Choroid plexus epithelial cell (primary cell): ENCODE data around the gene ZSCAN5A.
"Not testable (repeated sequence)": the region's sequence is repeated elsewhere in the genome, so short reads cannot be mapped to it uniquely, and the experiment has no call there.

Experiments
- DNase-seq: peaks from one replicate; pipeline ENCODE4 v3.0.0-alpha.2; 2010; ENCODE audit warnings: low read depth
- H3K4me3 ChIP-seq: 2 replicates; pipeline ENCODE4 v1.5.1; 2011; ENCODE audit warnings: low read depth, mild to moderate bottlenecking, control low read depth, low read length, moderate library complexity
- TF ChIP-seq, protein P1 (sequence below): conservative IDR thresholded peaks from 2 replicates; pipeline ENCODE4 v1.5.1; 2011; ENCODE audit warnings: low read depth, mild to moderate bottlenecking, control low read depth, inconsistent platforms, low read length, moderate library complexity

ZSCAN5A gene

DNA sequence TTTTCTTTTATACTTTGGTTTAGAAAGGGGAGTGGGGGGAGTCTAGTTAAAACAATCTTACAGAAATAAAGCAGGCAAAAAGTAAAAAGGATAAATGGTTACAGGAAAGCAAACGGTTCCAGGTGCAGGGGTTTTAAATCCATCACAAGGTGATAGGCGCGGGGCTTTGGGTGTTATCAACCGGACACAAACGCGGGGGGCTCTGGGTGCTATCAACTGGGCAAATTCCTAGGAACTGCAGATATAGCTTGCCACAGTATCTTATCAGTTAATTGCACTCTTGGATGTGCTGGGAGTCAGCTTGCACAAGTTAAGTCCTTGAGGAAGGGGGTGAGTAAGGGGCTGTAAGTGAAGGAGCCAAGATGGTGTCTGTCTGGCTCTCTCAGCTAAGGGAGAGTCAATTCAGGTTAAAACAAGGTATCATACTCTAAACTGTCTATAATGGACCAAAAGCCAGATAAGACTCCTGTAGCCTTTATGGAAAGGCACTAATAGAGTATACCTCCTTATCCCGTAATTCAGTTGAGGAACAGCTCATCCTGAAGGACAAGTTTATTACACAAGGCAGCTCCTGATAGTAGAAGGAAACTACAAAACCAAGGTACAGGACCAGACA, 32.6 kb upstream of the ZSCAN5A start:
- no peak for DNase-seq

DNA sequence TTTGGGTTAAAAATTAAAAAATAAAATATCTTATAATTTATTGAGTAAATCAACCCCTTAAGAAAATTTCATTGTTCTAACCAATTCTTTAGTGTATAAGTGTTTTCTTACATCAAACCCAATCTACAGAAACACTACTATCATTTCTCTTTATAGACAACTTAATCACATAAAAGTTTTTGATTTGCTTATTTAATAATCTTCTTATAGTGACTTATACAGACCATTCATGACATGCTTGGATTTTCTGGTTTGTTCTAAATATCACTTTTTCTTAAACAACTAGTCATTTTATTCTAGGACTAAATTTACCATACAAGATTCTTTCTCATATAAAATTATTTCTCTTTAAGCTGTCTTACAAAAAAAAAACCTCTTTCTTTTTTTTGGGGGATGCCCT, 27.3 kb upstream of the ZSCAN5A start:
- TF ChIP-seq, protein P1, sequence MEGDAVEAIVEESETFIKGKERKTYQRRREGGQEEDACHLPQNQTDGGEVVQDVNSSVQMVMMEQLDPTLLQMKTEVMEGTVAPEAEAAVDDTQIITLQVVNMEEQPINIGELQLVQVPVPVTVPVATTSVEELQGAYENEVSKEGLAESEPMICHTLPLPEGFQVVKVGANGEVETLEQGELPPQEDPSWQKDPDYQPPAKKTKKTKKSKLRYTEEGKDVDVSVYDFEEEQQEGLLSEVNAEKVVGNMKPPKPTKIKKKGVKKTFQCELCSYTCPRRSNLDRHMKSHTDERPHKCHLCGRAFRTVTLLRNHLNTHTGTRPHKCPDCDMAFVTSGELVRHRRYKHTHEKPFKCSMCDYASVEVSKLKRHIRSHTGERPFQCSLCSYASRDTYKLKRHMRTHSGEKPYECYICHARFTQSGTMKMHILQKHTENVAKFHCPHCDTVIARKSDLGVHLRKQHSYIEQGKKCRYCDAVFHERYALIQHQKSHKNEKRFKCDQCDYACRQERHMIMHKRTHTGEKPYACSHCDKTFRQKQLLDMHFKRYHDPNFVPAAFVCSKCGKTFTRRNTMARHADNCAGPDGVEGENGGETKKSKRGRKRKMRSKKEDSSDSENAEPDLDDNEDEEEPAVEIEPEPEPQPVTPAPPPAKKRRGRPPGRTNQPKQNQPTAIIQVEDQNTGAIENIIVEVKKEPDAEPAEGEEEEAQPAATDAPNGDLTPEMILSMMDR: no peak
- no peak overlapping the region for H3K4me3 ChIP-seq
- DNase-seq: peak; percentile 2

More for the DNA sequence above, 32.6 kb upstream of the ZSCAN5A start:
- no peak overlapping the region for H3K4me3 ChIP-seq
- TF ChIP-seq, protein P1: no peak

DNA sequence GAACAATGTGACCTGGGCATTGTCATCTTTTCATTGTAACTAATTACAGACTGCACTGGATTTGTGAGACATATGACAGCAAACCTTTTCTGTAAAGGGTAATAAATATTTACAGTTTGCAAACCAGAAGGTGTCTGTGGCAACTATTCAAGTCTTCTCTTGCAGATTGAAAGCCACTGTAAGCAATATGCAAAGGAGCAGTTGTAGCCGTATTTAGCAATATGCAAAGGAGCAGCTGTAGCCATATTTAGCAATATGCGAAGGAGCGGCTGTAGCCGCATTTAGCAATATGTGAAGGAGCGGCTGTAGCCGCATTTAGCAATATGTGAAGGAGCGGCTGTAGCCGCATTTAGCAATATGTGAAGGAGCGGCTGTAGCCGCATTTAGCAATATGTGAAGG, 24.4 kb upstream of the ZSCAN5A start:
- H3K4me3 ChIP-seq: not testable (repeated sequence)

DNA sequence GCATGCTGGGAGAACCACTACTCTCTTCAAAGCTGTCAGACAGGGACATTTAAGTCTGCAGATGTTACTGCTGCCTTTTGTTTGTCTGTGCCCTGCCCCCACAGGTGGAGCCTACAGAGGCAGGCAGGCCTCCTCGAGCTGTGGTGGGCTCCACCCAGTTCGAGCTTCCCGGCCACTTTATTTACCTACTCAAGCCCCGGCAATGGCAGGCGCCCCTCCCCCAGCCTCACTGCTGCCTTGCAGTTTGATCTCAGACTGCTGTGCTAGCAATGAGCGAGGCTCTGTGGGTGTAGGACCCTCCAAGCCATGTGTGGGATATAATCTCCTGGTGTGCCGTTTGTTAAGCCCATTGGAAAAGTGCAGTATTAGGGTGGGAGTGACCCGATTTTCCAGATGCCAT, 22.4 kb upstream of the ZSCAN5A start:
- DNase-seq: not testable (repeated sequence)

More for the DNA sequence above, 24.4 kb upstream of the ZSCAN5A start:
- not testable (repeated sequence) for DNase-seq

DNA sequence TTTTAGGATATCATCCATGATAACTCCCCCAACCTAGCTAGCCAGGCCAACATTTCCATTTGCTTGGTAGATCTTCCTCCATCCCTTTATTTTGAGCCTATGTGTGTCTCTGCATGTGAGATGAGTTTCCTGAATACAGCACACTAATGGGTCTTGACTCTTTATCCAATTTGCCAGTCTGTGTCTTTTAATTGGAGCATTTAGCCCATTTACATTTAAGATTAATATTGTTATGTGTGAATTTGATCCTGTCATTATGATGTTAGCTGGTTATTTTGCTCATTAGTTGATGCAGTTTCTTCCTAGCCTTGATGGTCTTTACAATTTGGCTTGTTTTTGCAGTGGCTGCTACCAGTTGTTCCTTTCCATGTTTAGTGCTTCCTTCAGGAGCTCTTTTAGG, 20.7 kb upstream of the ZSCAN5A start:
- not testable (repeated sequence) for H3K4me3 ChIP-seq, DNase-seq

More for the DNA sequence above, 22.4 kb upstream of the ZSCAN5A start:
- not testable (repeated sequence) for H3K4me3 ChIP-seq

DNA sequence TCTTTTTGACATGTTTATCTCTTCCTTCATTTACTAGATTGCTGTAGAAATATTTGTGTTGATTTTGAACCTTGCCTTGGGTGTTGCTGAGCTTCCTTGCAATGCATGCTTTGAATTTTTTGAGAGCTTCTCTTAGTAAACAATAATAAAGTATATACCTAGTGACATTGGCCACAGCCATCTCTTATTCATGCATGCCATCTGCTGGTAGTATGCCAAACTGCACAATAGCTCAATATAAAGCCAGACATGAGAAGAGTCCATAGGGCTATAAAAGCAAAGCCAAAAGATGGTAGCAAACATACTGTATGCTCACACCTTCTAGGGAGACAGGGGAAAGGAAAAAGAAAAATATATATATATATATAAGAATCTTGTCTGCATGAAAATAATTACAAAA, 18.9 kb upstream of the ZSCAN5A start:
- TF ChIP-seq, protein P1: peak; percentile 85
- DNase-seq: peak; percentile 83

DNA sequence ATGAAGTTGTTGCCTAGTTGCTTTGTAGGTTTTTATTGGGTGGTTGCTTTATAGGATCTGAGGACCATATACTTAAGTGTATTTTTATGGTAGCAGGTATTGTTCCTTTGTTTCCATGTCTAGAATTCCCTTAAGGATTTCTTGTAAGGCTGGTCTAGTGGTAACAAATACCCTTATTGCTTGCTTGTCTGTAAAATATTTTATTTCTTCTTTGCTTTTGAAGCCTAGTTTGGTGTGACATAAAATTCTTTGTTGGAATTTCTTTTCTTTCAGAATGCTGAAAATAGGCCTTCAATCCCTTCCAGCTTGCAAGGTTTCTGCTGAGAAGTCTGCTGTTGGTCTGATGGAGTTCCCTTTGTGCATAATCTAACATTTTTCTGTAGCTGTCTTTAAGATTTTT, 18.1 kb upstream of the ZSCAN5A start:
- DNase-seq: no peak
- TF ChIP-seq, protein P1: no peak
- no peak overlapping the region for H3K4me3 ChIP-seq

More for the DNA sequence above, 18.9 kb upstream of the ZSCAN5A start:
- H3K4me3 ChIP-seq: no peak overlapping the region

DNA sequence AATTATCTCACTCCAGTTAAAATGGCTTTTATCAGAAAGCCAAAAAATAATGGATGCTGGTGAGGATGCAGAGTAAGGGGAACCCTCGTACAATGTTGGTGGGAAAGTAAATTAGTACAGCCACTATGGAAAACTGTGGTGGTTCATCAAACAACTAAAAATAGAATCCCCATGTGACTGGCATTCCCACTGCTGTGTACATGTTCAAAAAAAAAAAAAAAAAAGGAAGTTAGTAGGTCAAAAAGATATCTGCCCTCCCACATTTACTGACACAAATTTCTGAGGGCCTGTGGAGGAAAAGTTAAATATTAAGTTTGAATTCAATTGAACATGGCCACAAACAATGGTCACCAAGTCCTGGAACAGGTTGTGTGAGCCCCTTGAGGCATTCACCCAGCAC, 9.8 kb upstream of the ZSCAN5A start:
- TF ChIP-seq, protein P1: no peak

DNA sequence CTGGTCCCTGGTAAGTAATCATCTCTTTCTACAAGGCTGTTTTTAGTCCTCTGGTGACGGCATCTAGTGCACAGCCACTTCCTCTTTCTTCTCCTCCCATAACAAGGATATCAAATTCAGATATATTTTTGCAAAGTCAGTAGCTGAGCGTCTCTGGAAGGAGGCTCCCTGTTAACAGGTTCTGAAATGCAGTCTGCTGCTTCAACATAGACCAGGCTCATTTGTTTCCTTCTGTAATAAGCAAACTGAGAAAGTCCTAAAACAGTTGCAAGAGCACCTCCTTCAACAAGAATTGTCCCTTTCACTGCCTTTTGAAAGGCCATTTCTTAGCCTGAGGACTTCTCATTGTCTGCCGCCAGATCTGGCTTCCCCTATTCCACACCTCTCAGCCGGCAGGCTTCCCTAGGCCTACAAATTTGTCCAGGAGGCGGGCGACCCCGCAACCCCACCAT, 7.4 kb upstream of the ZSCAN5A start:
- no peak for DNase-seq
- TF ChIP-seq, protein P1: no peak

More for the DNA sequence above, 9.8 kb upstream of the ZSCAN5A start:
- H3K4me3 ChIP-seq: no peak overlapping the region
- DNase-seq: no peak

More for the DNA sequence above, 7.4 kb upstream of the ZSCAN5A start:
- no peak overlapping the region for H3K4me3 ChIP-seq
